ENCODE measurements around the gene C6orf141.

GRCh38 chr6:49565855-49566254 is 15.4 kb downstream of the C6orf141 start:
- TF ChIP-seq CTCF (conservative IDR thresholded peaks at IDR 0.05; ENCODE audit: low read depth, low read length), result no peak
- no peak for TF ChIP-seq EZH2 (IDR thresholded peaks at IDR 0.05; ENCODE audit: borderline replicate concordance, low read depth, low read length, poor library complexity, severe bottlenecking)

All from A673 (cell line).